ENCODE data around the gene COL18A1.

Gene COL18A1

GRCh38 chr21:45513003-45513717 is 108.2 kb downstream of the COL18A1 start:
- no peaks in the 10 kb centered on the region for H3K27me3 ChIP-seq (replicated peaks in 2 of 5; ENCODE audit: control insufficient read depth in 4 of 5, insufficient read depth in 5 of 5, low read length in 4 of 5)
- H3K27ac ChIP-seq (ENCODE audit: insufficient read depth in 1 of 2, low read depth in 1 of 2, low read length in 2 of 2, poor library complexity in 1 of 2, severe bottlenecking in 2 of 2) = no peak overlapping the region
- H3K4me1 ChIP-seq (ENCODE audit: control extremely low read depth in 1 of 4, control insufficient read depth in 4 of 4, insufficient read depth in 4 of 4, low read length in 3 of 4) = peaks cover 0 to 9% (median 0%) of the 10 kb centered on the region in 4 experiments
- 92% methylated on average over 15 of the region's 19 CpGs for WGBS (ENCODE audit: insufficient coverage)
- ChIA-PET CTCF (no interaction called here), POLR2A (no interaction called here)
- peaks cover 0 to 64% (median 42%) of the 10 kb centered on the region in 4 experiments for H3K36me3 ChIP-seq (ENCODE audit: control insufficient read depth in 4 of 4, insufficient read depth in 4 of 4, low read length in 3 of 4)
- no peak for DNase-seq
- no peak overlapping the region for H3K4me3 ChIP-seq (ENCODE audit: control insufficient read depth in 1 of 7, extremely low read depth in 1 of 7, insufficient read depth in 4 of 7, low read depth in 2 of 7, low read length in 6 of 7)
- peaks cover 0 to 2% (median 0%) of the 10 kb centered on the region in 5 experiments for H3K9me3 ChIP-seq (ENCODE audit: control extremely low read depth in 1 of 5, control insufficient read depth in 4 of 5, insufficient read depth in 2 of 5, low read depth in 1 of 5, low read length in 4 of 5)

DNA sequence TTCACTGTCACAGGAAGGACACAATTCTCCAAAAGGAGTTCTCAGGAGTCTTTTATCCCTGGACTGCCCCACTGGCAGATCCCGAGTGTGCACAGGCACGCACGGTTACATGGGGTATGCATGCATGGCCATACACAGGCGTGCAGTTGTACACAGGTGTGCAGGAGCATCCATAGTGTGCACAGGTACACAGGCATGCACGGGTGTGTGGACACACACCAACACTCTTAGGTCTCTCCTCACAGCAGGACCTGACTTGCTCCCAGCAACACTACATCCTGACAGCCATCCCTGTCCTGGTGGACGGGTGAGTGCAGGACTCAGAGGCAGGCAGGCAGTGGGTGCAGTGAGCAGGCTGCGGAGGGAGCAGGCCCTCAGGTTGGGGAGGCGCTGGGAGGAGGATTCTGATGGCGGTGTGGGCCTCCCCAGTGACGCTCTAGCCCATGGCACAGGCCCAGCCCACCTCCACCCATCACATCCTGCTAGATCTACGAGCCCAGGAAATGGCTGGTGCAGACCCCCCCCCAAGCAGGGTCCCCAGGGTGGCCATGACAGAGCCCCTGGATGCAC is 108.9 kb downstream of the COL18A1 start:
- CTCF ChIA-PET = no interaction called here
- Histone ChIP-seq H3K4me1 (ENCODE audit: control extremely low read depth in 1 of 4, control insufficient read depth in 4 of 4, insufficient read depth in 4 of 4, low read length in 3 of 4) (peaks cover 0 to 13% (median 0%) of the 10 kb centered on the region in 4 experiments), H3K36me3 (ENCODE audit: control insufficient read depth in 4 of 4, insufficient read depth in 4 of 4, low read length in 3 of 4) (peaks cover 0 to 71% (median 48%) of the 10 kb centered on the region in 4 experiments), H3K27ac (ENCODE audit: insufficient read depth in 1 of 2, low read depth in 1 of 2, low read length in 2 of 2, poor library complexity in 1 of 2, severe bottlenecking in 2 of 2) (no peak overlapping the region), H3K27me3 (replicated peaks in 2 of 5; ENCODE audit: control insufficient read depth in 4 of 5, insufficient read depth in 5 of 5, low read length in 4 of 5) (no peaks in the 10 kb centered on the region), H3K9me3 (ENCODE audit: control extremely low read depth in 1 of 5, control insufficient read depth in 4 of 5, insufficient read depth in 2 of 5, low read depth in 1 of 5, low read length in 4 of 5) (peaks cover 0 to 9% (median 0%) of the 10 kb centered on the region in 5 experiments), H3K4me3 (ENCODE audit: control insufficient read depth in 1 of 7, extremely low read depth in 1 of 7, insufficient read depth in 4 of 7, low read depth in 2 of 7, low read length in 6 of 7) (no peak overlapping the region)
- DNase-seq = no peak
- WGBS (ENCODE audit: insufficient coverage) = 98% methylated on average over 8 of the region's 11 CpGs
- POLR2A ChIA-PET = no interaction called here

DNA sequence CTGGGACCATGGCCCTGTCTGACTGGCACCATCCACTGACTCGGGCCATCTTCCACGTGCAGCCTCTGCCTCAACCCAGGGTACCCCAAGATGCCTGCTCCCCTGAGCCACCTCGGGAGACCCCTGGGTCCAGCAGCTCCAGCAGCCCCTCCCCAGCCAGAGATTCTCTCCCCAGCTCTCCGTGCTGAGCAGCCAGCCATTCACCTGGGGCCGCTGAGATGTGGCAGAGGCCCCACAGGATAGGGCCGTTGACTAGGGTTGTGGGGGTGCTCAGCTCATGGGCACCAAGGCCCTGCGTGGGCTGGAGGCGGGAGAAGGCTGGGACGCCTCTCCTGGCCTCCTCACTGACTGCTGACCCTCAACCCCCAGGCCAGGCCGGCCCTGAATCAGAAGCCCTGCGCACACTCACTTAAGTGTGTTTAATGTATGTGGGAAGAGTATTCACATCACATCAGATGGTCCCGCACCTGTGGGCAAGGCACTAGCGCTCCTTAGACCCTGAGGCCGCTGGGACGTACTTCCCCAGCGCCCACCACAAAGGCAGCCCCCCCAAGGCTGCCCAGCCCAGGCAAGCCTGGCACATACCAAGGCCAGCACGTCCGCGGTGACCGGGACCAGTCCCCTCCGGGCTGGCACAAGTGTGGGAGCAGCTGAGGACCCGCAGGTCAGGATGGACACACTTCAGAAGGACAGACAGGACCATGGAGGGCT is 109.5 kb downstream of the COL18A1 start:
- POLR2A ChIA-PET = no interaction called here
- H3K27me3 ChIP-seq (replicated peaks in 2 of 5; ENCODE audit: control insufficient read depth in 4 of 5, insufficient read depth in 5 of 5, low read length in 4 of 5) = no peaks in the 10 kb centered on the region
- 92% methylated on average over 16 of the region's 22 CpGs for WGBS (ENCODE audit: insufficient coverage)

DNA sequence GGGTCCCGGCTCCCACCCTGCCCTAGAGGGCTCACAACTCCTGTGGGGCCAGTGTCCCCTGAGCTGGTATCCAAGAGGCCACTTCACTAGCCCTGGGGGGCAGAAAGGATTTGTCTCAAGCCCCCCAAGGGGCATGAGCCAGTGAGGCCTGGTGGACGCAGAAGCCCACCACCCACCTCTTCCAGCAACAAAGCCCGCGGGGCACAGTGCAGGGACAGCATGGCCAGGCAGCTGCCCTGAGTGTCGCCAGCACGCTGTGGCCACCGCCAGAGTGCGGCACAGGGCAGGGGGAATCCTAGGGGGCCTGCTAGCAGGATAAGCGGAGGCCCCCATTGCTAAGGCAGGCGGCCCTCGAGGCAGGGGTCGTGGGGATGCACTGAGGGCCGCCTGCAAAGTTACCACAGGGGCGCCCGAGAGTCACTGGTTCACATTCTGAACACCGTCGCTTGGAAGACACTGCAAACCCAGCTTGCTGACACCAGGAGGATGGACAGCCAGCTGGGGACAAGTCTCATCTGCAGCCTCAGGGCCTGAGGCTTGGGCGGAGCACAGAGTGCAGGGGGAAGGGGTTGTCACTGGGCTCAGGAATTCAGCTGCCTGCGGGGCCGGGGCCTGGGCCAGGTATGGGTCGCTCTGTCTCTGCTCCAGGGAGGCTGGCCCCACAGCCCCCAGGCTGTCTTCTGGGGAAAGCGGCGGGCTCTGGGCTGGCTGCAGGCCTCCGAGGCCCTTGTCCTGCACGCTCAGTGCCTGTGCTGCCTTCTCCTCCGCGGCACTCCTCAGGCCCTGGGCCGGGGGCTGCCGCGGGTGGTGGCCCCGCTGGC is 110.5 kb downstream of the COL18A1 start:
- WGBS (ENCODE audit: insufficient coverage) = 95% methylated on average over 30 of the region's 31 CpGs
- CTCF ChIA-PET = no interaction called here

More for the DNA sequence above, 109.5 kb downstream of the COL18A1 start:
- Histone ChIP-seq H3K36me3 (ENCODE audit: control insufficient read depth in 4 of 4, insufficient read depth in 4 of 4, low read length in 3 of 4) (peaks cover 0 to 74% (median 51%) of the 10 kb centered on the region in 4 experiments), H3K4me1 (ENCODE audit: control extremely low read depth in 1 of 4, control insufficient read depth in 4 of 4, insufficient read depth in 4 of 4, low read length in 3 of 4) (peaks cover 0 to 13% (median 0%) of the 10 kb centered on the region in 4 experiments), H3K27ac (ENCODE audit: insufficient read depth in 1 of 2, low read depth in 1 of 2, low read length in 2 of 2, poor library complexity in 1 of 2, severe bottlenecking in 2 of 2) (no peak overlapping the region), H3K9me3 (ENCODE audit: control extremely low read depth in 1 of 5, control insufficient read depth in 4 of 5, insufficient read depth in 2 of 5, low read depth in 1 of 5, low read length in 4 of 5) (peaks cover 0 to 14% (median 3%) of the 10 kb centered on the region in 5 experiments), H3K4me3 (ENCODE audit: control insufficient read depth in 1 of 7, extremely low read depth in 1 of 7, insufficient read depth in 4 of 7, low read depth in 2 of 7, low read length in 6 of 7) (no peak overlapping the region)
- CTCF ChIA-PET = no interaction called here
- no peak for DNase-seq

GRCh38 chr21:45516071-45516670 is 111.2 kb downstream of the COL18A1 start:
- CTCF ChIA-PET = interaction anchor here (1.1 kb wide), 1 partner anchor 16 kb away, joined by 3 read pairs; no protein-coding TSS in a partner anchor
- H3K4me1 ChIP-seq (ENCODE audit: control extremely low read depth in 1 of 4, control insufficient read depth in 4 of 4, insufficient read depth in 4 of 4, low read length in 3 of 4) = peaks cover 0 to 13% (median 0%) of the 10 kb centered on the region in 4 experiments
- no peak overlapping the region for H3K27ac ChIP-seq (ENCODE audit: insufficient read depth in 1 of 2, low read depth in 1 of 2, low read length in 2 of 2, poor library complexity in 1 of 2, severe bottlenecking in 2 of 2)
- no peaks in the 10 kb centered on the region for H3K27me3 ChIP-seq (replicated peaks in 2 of 5; ENCODE audit: control insufficient read depth in 4 of 5, insufficient read depth in 5 of 5, low read length in 4 of 5)
- 96% methylated on average over 19 of the region's 21 CpGs for WGBS (ENCODE audit: insufficient coverage)
- H3K36me3 ChIP-seq (ENCODE audit: control insufficient read depth in 4 of 4, insufficient read depth in 4 of 4, low read length in 3 of 4) = peaks cover 5 to 89% (median 63%) of the 10 kb centered on the region in 4 experiments
- peaks cover 5 to 29% (median 14%) of the 10 kb centered on the region in 5 experiments for H3K9me3 ChIP-seq (ENCODE audit: control extremely low read depth in 1 of 5, control insufficient read depth in 4 of 5, insufficient read depth in 2 of 5, low read depth in 1 of 5, low read length in 4 of 5)
- no peak overlapping the region for H3K4me3 ChIP-seq (ENCODE audit: control insufficient read depth in 1 of 7, extremely low read depth in 1 of 7, insufficient read depth in 4 of 7, low read depth in 2 of 7, low read length in 6 of 7)
- POLR2A ChIA-PET = no interaction called here
- DNase-seq = no peak

More for the DNA sequence above, 110.5 kb downstream of the COL18A1 start:
- POLR2A ChIA-PET = no interaction called here
- Histone ChIP-seq H3K4me1 (ENCODE audit: control extremely low read depth in 1 of 4, control insufficient read depth in 4 of 4, insufficient read depth in 4 of 4, low read length in 3 of 4) (peaks cover 0 to 13% (median 0%) of the 10 kb centered on the region in 4 experiments), H3K36me3 (ENCODE audit: control insufficient read depth in 4 of 4, insufficient read depth in 4 of 4, low read length in 3 of 4) (peaks cover 5 to 83% (median 57%) of the 10 kb centered on the region in 4 experiments), H3K4me3 (ENCODE audit: control insufficient read depth in 1 of 7, extremely low read depth in 1 of 7, insufficient read depth in 4 of 7, low read depth in 2 of 7, low read length in 6 of 7) (no peak overlapping the region), H3K9me3 (ENCODE audit: control extremely low read depth in 1 of 5, control insufficient read depth in 4 of 5, insufficient read depth in 2 of 5, low read depth in 1 of 5, low read length in 4 of 5) (peaks cover 5 to 22% (median 11%) of the 10 kb centered on the region in 5 experiments), H3K27me3 (replicated peaks in 2 of 5; ENCODE audit: control insufficient read depth in 4 of 5, insufficient read depth in 5 of 5, low read length in 4 of 5) (no peaks in the 10 kb centered on the region), H3K27ac (ENCODE audit: insufficient read depth in 1 of 2, low read depth in 1 of 2, low read length in 2 of 2, poor library complexity in 1 of 2, severe bottlenecking in 2 of 2) (no peak overlapping the region)
- no peak for DNase-seq

DNA sequence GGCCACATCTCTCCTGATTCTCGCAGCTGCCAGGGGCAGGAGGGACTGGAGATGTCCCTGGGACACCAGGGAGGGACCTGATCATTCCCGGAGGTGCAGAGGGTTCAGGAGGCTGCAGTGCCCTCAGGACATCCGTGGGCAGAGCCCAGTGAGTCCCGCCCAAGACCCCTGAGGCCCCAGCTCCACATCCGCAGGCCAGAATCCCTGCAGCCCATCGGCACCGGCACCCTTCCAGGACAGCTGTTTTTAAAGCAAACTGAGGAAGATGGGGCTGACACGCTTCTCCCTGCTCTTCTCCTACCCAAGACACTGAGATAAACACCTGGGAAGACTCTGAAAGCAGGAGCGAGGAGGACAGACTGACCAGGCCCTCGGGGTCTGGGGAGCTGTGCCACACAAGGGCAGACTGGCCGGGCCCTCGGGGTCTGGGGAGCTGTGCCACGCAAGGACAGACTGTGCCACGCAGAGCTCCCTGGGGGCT is 111.7 kb downstream of the COL18A1 start:
- DNase-seq = no peak
- no peak overlapping the region for H3K4me3 ChIP-seq (ENCODE audit: control insufficient read depth in 1 of 7, extremely low read depth in 1 of 7, insufficient read depth in 4 of 7, low read depth in 2 of 7, low read length in 6 of 7)
- peaks cover 9 to 34% (median 15%) of the 10 kb centered on the region in 5 experiments for H3K9me3 ChIP-seq (ENCODE audit: control extremely low read depth in 1 of 5, control insufficient read depth in 4 of 5, insufficient read depth in 2 of 5, low read depth in 1 of 5, low read length in 4 of 5)
- H3K36me3 ChIP-seq (ENCODE audit: control insufficient read depth in 4 of 4, insufficient read depth in 4 of 4, low read length in 3 of 4) = peaks cover 9 to 90% (median 65%) of the 10 kb centered on the region in 4 experiments
- no peak overlapping the region for H3K27ac ChIP-seq (ENCODE audit: insufficient read depth in 1 of 2, low read depth in 1 of 2, low read length in 2 of 2, poor library complexity in 1 of 2, severe bottlenecking in 2 of 2)
- WGBS (ENCODE audit: insufficient coverage) = 95% methylated on average over 13 of the region's 14 CpGs
- POLR2A ChIA-PET = no interaction called here
- no peaks in the 10 kb centered on the region for H3K27me3 ChIP-seq (replicated peaks in 2 of 5; ENCODE audit: control insufficient read depth in 4 of 5, insufficient read depth in 5 of 5, low read length in 4 of 5)
- CTCF ChIA-PET = interaction anchor here (1.1 kb wide), 1 partner anchor 16 kb away, joined by 3 read pairs; no protein-coding TSS in a partner anchor
- H3K4me1 ChIP-seq (ENCODE audit: control extremely low read depth in 1 of 4, control insufficient read depth in 4 of 4, insufficient read depth in 4 of 4, low read length in 3 of 4) = peaks cover 0 to 13% (median 0%) of the 10 kb centered on the region in 4 experiments

Data from common myeloid progenitor, CD34-positive (primary cell).